DND-41 (cell line): Measurements from ENCODE around the gene ATAD3A.

Source experiments
- ATAC-seq: fragments of 200-7000 bp; cut with Tn5 transposase; 3 replicates; pipeline ENCODE4 v1.9.1; 2021; ENCODE audit warnings: low read depth; ENCODE audit not compliant: insufficient read depth
- DNase-seq: peaks from one replicate; pipeline ENCODE4 v3.0.0-alpha.2; 2020
- H2AFZ ChIP-seq: 2 replicates; pipeline ENCODE4 v1.6.0; 2012; ENCODE audit warnings: low read depth, low read length
- H3K27ac ChIP-seq: 2 replicates; pipeline ENCODE4 v1.5.1; 2012; ENCODE audit warnings: low read length, inconsistent platforms
- H3K27me3 ChIP-seq: fragments of 200-600 bp; sonication (generic); 2 replicates; pipeline ENCODE4 v1.6.0; 2012; ENCODE audit warnings: low read length, mild to moderate bottlenecking, inconsistent platforms; ENCODE audit not compliant: insufficient read depth, poor library complexity
- H3K36me3 ChIP-seq: 2 replicates; pipeline ENCODE4 v1.5.1; 2012; ENCODE audit warnings: low read length, inconsistent platforms; ENCODE audit not compliant: insufficient read depth
- H3K4me1 ChIP-seq: 2 replicates; pipeline ENCODE4 v1.5.1; 2012; ENCODE audit warnings: mild to moderate bottlenecking, low read length; ENCODE audit not compliant: insufficient read depth
- H3K4me2 ChIP-seq: 2 replicates; pipeline ENCODE4 v1.6.0; 2012; ENCODE audit warnings: mild to moderate bottlenecking, moderate library complexity, low read length, inconsistent platforms; ENCODE audit not compliant: insufficient read depth
- H3K4me3 ChIP-seq, 2 experiments: fragments of 200-600 bp in 1 of 2; shearing (Covaris generic) in 1 of 2; 2 replicates each; pipeline ENCODE4 v1.5.1; 2012 to 2016; ENCODE audit warnings: inconsistent platforms in 2 of 2, low read length in 2 of 2, mild to moderate bottlenecking in 2 of 2, low read depth in 1 of 2, moderate library complexity in 1 of 2
- H3K79me2 ChIP-seq: 2 replicates; pipeline ENCODE4 v1.6.0; 2012; ENCODE audit warnings: low read length, inconsistent platforms; ENCODE audit not compliant: insufficient read depth
- H3K9ac ChIP-seq: 2 replicates; pipeline ENCODE4 v1.6.0; 2012; ENCODE audit warnings: low read depth, mild to moderate bottlenecking, inconsistent platforms, low read length, moderate library complexity
- H3K9me3 ChIP-seq: 2 replicates; pipeline ENCODE4 v1.5.1; 2012; ENCODE audit warnings: low read length, moderate library complexity, mild to moderate bottlenecking, inconsistent platforms; ENCODE audit not compliant: insufficient read depth, severe bottlenecking
- H4K20me1 ChIP-seq: 2 replicates; pipeline ENCODE4 v1.6.0; 2012; ENCODE audit warnings: low read length; ENCODE audit not compliant: insufficient read depth
- EZH2 ChIP-seq: IDR thresholded peaks from 3 replicates; pipeline ENCODE4 v1.6.1; 2012; ENCODE audit warnings: borderline replicate concordance, low read depth, mild to moderate bottlenecking, moderate library complexity, low read length, inconsistent platforms; ENCODE audit not compliant: severe bottlenecking
- TF ChIP-seq, protein P1 (sequence below): IDR thresholded peaks from 2 replicates; pipeline ENCODE4 v1.5.1; 2012; ENCODE audit warnings: borderline replicate concordance, low read length, moderate library complexity, mild to moderate bottlenecking; ENCODE audit not compliant: poor library complexity, severe bottlenecking; ENCODE audit errors: extremely low read depth

The ATAD3A gene

DNA sequence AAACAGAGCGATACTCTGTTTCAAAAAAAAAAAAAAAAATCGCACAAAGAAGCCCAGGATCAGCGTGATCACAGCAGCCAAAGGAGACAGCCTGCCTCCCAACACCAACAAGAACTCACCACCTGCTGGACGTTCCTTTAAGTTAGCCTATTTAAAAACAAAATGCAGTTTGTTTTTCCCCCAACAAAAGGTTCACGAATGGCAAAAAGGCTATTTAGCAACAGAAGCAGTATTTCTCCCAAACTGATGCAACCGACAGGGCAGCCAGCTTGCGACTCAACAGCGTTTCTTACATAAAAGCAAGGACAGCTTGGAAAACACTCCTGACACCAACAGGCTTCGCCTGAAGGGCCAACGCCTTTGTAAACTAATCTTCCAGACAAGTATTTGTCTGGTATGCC is 55.9 kb downstream of the ATAD3A start:
- Histone ChIP-seq H3K27ac (no peak overlapping the region), H3K27me3 (no peaks in the 10 kb centered on the region), H3K9me3 (no peaks in the 10 kb centered on the region), H3K4me2 (no peak overlapping the region), H3K79me2 (peaks cover 99% of the 10 kb centered on the region), H3K4me1 (peaks cover 30% of the 10 kb centered on the region), H3K4me3 (no peak overlapping the region), H4K20me1 (peaks cover 79% of the 10 kb centered on the region), H3K9ac (no peak overlapping the region), H2AFZ (no peak overlapping the region), H3K36me3 (peaks cover 70% of the 10 kb centered on the region)
- DNase-seq: no peak
- no peak for TF ChIP-seq EZH2
- TF ChIP-seq, protein P1, sequence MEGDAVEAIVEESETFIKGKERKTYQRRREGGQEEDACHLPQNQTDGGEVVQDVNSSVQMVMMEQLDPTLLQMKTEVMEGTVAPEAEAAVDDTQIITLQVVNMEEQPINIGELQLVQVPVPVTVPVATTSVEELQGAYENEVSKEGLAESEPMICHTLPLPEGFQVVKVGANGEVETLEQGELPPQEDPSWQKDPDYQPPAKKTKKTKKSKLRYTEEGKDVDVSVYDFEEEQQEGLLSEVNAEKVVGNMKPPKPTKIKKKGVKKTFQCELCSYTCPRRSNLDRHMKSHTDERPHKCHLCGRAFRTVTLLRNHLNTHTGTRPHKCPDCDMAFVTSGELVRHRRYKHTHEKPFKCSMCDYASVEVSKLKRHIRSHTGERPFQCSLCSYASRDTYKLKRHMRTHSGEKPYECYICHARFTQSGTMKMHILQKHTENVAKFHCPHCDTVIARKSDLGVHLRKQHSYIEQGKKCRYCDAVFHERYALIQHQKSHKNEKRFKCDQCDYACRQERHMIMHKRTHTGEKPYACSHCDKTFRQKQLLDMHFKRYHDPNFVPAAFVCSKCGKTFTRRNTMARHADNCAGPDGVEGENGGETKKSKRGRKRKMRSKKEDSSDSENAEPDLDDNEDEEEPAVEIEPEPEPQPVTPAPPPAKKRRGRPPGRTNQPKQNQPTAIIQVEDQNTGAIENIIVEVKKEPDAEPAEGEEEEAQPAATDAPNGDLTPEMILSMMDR: no peak
- no peak for ATAC-seq

DNA sequence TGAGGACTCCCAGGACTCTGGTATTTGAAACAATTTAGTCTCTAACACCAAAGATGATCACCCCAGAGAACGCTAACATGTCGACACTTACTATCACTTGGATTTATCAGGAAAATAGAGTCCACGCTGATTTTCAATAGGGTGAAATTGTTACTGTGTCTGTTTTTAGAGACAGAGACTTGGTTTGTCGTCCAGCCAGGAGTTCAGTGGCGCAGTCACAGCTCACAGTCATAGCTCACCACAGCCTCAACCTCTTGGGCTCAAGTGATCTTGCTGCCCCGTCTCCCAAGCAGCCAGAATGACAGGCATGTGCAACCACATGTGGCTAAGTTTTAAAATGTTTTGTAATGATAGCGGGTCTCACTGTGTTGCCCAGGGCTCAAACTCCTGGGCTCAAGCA is 57.4 kb downstream of the ATAD3A start:
- Histone ChIP-seq H3K4me3 (no peak overlapping the region), H3K27me3 (no peaks in the 10 kb centered on the region), H3K4me2 (peak overlapping the region; percentile 22; the same call in 1 of the 2 replicates), H3K27ac (no peak overlapping the region), H3K9ac (no peak overlapping the region), H4K20me1 (peaks cover 73% of the 10 kb centered on the region), H3K36me3 (peaks cover 62% of the 10 kb centered on the region), H2AFZ (no peak overlapping the region), H3K79me2 (peaks cover 99% of the 10 kb centered on the region), H3K9me3 (no peaks in the 10 kb centered on the region), H3K4me1 (peaks cover 39% of the 10 kb centered on the region)
- ATAC-seq (no peak), DNase-seq (no peak)
- no peak for TF ChIP-seq EZH2
- TF ChIP-seq, protein P1: no peak

DNA sequence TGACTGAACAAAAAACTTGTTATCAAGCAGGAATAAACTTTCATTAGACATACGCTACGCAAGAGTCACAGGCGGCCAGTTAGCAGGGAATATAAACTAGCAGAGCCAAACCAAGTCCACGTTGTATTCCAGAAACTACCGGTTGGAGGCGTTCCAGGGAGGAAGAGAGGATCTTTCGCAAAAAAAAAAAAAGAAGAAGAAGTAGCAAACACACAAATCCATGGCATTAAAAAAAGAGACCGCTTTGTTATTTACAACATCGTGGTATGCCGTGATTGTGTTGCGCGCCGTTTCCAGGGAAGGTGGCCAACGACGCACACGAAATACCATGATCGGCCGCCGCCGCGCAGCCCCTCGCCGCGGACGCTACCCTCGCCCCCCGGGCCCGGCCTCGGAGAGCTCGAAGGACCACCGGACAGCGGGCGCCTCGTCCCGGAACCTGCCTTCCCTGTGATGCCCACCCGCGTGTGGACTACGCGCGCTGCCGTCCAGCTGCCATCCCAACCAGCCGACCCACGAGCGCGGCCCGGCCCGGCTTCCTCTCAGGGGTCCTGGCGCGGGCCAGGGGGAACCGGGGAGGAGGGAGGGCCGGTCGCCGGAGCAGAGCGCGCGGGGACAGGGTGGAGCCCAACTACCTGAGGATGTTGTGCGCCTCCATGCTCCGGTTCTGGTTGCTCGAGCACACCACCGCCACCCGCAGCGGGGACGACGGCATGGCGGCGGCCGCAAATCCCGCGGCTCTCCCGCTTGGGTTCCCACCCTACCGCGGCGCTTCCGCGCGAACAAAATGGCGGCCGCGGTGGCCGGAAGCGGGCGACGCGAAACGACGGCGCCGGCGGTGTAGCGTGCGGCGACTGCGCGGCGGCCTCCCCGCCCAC is 62.1 kb downstream of the ATAD3A start:
- H3K9me3 ChIP-seq: no peaks in the 10 kb centered on the region
- H3K36me3 ChIP-seq: peaks cover 29% of the 10 kb centered on the region
- H2AFZ ChIP-seq: peak overlapping the region; percentile 90
- H3K4me3 ChIP-seq: peak overlapping the region; percentile 61 to 86
- H4K20me1 ChIP-seq: peaks cover 31% of the 10 kb centered on the region
- peak overlapping the region; percentile 87 for H3K27ac ChIP-seq
- TF ChIP-seq EZH2: no peak
- TF ChIP-seq, protein P1: peak; percentile 47
- DNase-seq (peak; percentile 75), ATAC-seq (peak; percentile 79)
- H3K4me1 ChIP-seq: peaks cover 49% of the 10 kb centered on the region
- H3K79me2 ChIP-seq: peaks cover 63% of the 10 kb centered on the region
- peak overlapping the region; percentile 95 for H3K4me2 ChIP-seq
- H3K27me3 ChIP-seq: no peaks in the 10 kb centered on the region
- H3K9ac ChIP-seq: peak overlapping the region; percentile 100
